OCI-LY1 (cell line): ENCODE results near the gene GABRG3.

Experiments
- H2AFZ ChIP-seq: fragments of 200-600 bp; sonication (generic), shearing (Covaris generic); 2 replicates; pipeline ENCODE4 v1.6.0; 2014; ENCODE audit warnings: antibody characterized with exemption, mild to moderate bottlenecking, low read length
- H3F3A ChIP-seq: fragments of 200-600 bp; sonication (generic), shearing (Covaris generic); 2 replicates; pipeline ENCODE4 v1.6.0; 2014; ENCODE audit warnings: mild to moderate bottlenecking, antibody characterized with exemption, low read length, moderate library complexity; ENCODE audit not compliant: insufficient read depth
- H3K27ac ChIP-seq: fragments of 200-600 bp; sonication (generic); 2 replicates; pipeline ENCODE4 v1.5.1; 2014; ENCODE audit warnings: low read length, mixed run types, mild to moderate bottlenecking, low read depth; ENCODE audit not compliant: poor library complexity, severe bottlenecking
- H3K27me3 ChIP-seq: fragments of 200-600 bp; sonication (generic); 2 replicates; pipeline ENCODE4 v1.6.0; 2014; ENCODE audit warnings: antibody characterized with exemption, mild to moderate bottlenecking, low read length, moderate library complexity; ENCODE audit not compliant: insufficient read depth
- H3K36me3 ChIP-seq: fragments of 200-600 bp; sonication (generic); 2 replicates; pipeline ENCODE4 v1.6.1; 2014; ENCODE audit warnings: mild to moderate bottlenecking, antibody characterized with exemption, low read length, moderate library complexity, mixed read lengths; ENCODE audit not compliant: insufficient read depth
- H3K4me1 ChIP-seq: fragments of 200-600 bp; sonication (generic); 2 replicates; pipeline ENCODE4 v1.5.1; 2014; ENCODE audit warnings: mild to moderate bottlenecking, low read length, moderate library complexity; ENCODE audit not compliant: insufficient read depth, severe bottlenecking
- H3K4me2 ChIP-seq: fragments of 200-600 bp; sonication (generic), shearing (Covaris generic); 2 replicates; pipeline ENCODE4 v1.6.1; 2014; ENCODE audit warnings: low read length
- H3K4me3 ChIP-seq: fragments of 200-600 bp; sonication (generic); 2 replicates; pipeline ENCODE4 v1.5.1; 2014; ENCODE audit warnings: low read length, low read depth, mild to moderate bottlenecking, mixed read lengths; ENCODE audit not compliant: poor library complexity, severe bottlenecking
- H3K79me2 ChIP-seq: fragments of 200-600 bp; shearing (Covaris generic); 2 replicates; pipeline ENCODE4 v1.6.1; 2016; ENCODE audit warnings: mixed run types, low read length, mixed read lengths; ENCODE audit not compliant: insufficient read depth
- H3K9ac ChIP-seq: fragments of 200-600 bp; sonication (generic), shearing (Covaris generic); 2 replicates; pipeline ENCODE4 v1.6.1; 2014; ENCODE audit warnings: mild to moderate bottlenecking, low read length, mixed read lengths
- H3K9me2 ChIP-seq: fragments of 200-600 bp; sonication (generic), shearing (Covaris generic); 2 replicates; pipeline ENCODE4 v1.6.1; 2014; ENCODE audit warnings: low read depth, mild to moderate bottlenecking, low read length, mixed read lengths
- H3K9me3 ChIP-seq: fragments of 200-600 bp; shearing (Covaris generic); 2 replicates; pipeline ENCODE4 v1.6.1; 2014; ENCODE audit warnings: low read length, mixed read lengths
- H4K20me1 ChIP-seq: fragments of 200-600 bp; sonication (generic), shearing (Covaris generic); 2 replicates; pipeline ENCODE4 v1.6.0; 2016; ENCODE audit warnings: mild to moderate bottlenecking, low read length; ENCODE audit not compliant: insufficient read depth
- EZH2 ChIP-seq: fragments of 200-600 bp; sonication (generic), shearing (Covaris generic); IDR thresholded peaks from 2 replicates; pipeline ENCODE4 v1.8.0; 2017; ENCODE audit warnings: borderline replicate concordance, mixed run types, mild to moderate bottlenecking, antibody characterized with exemption, low read length, moderate library complexity, mixed read lengths
- TF ChIP-seq, protein P1 (sequence below): fragments of 200-600 bp; sonication (generic), shearing (Covaris generic); IDR thresholded peaks from 2 replicates; pipeline ENCODE4 v1.5.1; 2017; ENCODE audit warnings: mild to moderate bottlenecking, antibody characterized with exemption, low read length, moderate library complexity, mixed read lengths

GABRG3 gene

GRCh38 chr15:27067175-27067574 lies 96.2 kb downstream of the GABRG3 start:
- H3K27ac ChIP-seq: no peak overlapping the region
- no peaks in the 10 kb centered on the region for H3K79me2 ChIP-seq
- no peaks in the 10 kb centered on the region for H3K9me2 ChIP-seq
- H3K9me3 ChIP-seq: no peaks in the 10 kb centered on the region
- no peak overlapping the region for H3K4me2 ChIP-seq
- no peak overlapping the region for H2AFZ ChIP-seq
- no peaks in the 10 kb centered on the region for H4K20me1 ChIP-seq
- no peaks in the 10 kb centered on the region for H3K4me1 ChIP-seq
- H3K27me3 ChIP-seq: no peaks in the 10 kb centered on the region; the same call in 1 of the 2 replicates
- TF ChIP-seq, protein P1, sequence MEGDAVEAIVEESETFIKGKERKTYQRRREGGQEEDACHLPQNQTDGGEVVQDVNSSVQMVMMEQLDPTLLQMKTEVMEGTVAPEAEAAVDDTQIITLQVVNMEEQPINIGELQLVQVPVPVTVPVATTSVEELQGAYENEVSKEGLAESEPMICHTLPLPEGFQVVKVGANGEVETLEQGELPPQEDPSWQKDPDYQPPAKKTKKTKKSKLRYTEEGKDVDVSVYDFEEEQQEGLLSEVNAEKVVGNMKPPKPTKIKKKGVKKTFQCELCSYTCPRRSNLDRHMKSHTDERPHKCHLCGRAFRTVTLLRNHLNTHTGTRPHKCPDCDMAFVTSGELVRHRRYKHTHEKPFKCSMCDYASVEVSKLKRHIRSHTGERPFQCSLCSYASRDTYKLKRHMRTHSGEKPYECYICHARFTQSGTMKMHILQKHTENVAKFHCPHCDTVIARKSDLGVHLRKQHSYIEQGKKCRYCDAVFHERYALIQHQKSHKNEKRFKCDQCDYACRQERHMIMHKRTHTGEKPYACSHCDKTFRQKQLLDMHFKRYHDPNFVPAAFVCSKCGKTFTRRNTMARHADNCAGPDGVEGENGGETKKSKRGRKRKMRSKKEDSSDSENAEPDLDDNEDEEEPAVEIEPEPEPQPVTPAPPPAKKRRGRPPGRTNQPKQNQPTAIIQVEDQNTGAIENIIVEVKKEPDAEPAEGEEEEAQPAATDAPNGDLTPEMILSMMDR: no peak
- TF ChIP-seq EZH2: no peak
- H3F3A ChIP-seq: no peaks in the 10 kb centered on the region
- H3K4me3 ChIP-seq: no peak overlapping the region
- no peaks in the 10 kb centered on the region for H3K36me3 ChIP-seq
- no peak overlapping the region for H3K9ac ChIP-seq

- H3K4me2 ChIP-seq: no peak overlapping the region
- H3K27me3 ChIP-seq: no peaks in the 10 kb centered on the region; the same call in 1 of the 2 replicates
- no peak overlapping the region for H2AFZ ChIP-seq
- H3K79me2 ChIP-seq: no peaks in the 10 kb centered on the region
- H3K4me3 ChIP-seq: no peak overlapping the region
- H3K9me3 ChIP-seq: no peaks in the 10 kb centered on the region
- no peaks in the 10 kb centered on the region for H3K36me3 ChIP-seq
- no peak for TF ChIP-seq EZH2
- TF ChIP-seq, protein P1: no peak
- H3K4me1 ChIP-seq: no peaks in the 10 kb centered on the region
- H3K27ac ChIP-seq: no peak overlapping the region
- no peaks in the 10 kb centered on the region for H4K20me1 ChIP-seq
- no peaks in the 10 kb centered on the region for H3F3A ChIP-seq
- no peaks in the 10 kb centered on the region for H3K9me2 ChIP-seq
- no peak overlapping the region for H3K9ac ChIP-seq
These were observed 99.9 kb downstream of the GABRG3 start for GRCh38 chr15:27070841-27071240.

GRCh38 chr15:27074179-27074578 lies 103.2 kb downstream of the GABRG3 start:
- no peaks in the 10 kb centered on the region for H4K20me1 ChIP-seq
- no peak overlapping the region for H2AFZ ChIP-seq
- H3K9ac ChIP-seq: no peak overlapping the region
- H3K36me3 ChIP-seq: no peaks in the 10 kb centered on the region
- H3K79me2 ChIP-seq: no peaks in the 10 kb centered on the region
- no peaks in the 10 kb centered on the region for H3K9me3 ChIP-seq
- no peaks in the 10 kb centered on the region for H3K4me1 ChIP-seq
- H3K4me3 ChIP-seq: no peak overlapping the region
- no peak overlapping the region for H3K27ac ChIP-seq
- H3F3A ChIP-seq: no peaks in the 10 kb centered on the region
- no peaks in the 10 kb centered on the region for H3K9me2 ChIP-seq
- no peaks in the 10 kb centered on the region for H3K27me3 ChIP-seq
- H3K4me2 ChIP-seq: no peak overlapping the region
- no peak for TF ChIP-seq EZH2
- TF ChIP-seq, protein P1: no peak
